ENCODE results near the gene FBLN1. TPM values are rescaled to one million over a fixed set of nuclear protein-coding genes. Genes with fewer than 3 reads are reported as not detected.

The FBLN1 gene
- total RNA-seq, 1 donor from 2014 or later = not detected

Other genes with a start within 250 kb of the FBLN1 start
- not detected in 2 replicates for gene UPK3A, start 217.9 kb upstream of the FBLN1 start, total RNA-seq
- gene FAM118A, start 192.9 kb upstream of the FBLN1 start, total RNA-seq = 32.0 and 32.5 TPM in 2 replicates
- 0.56 and 0.59 TPM in 2 replicates for gene SMC1B, start 89.3 kb upstream of the FBLN1 start, total RNA-seq
- 12.4 and 13.5 TPM in 2 replicates for gene RIBC2, start 89.2 kb upstream of the FBLN1 start, total RNA-seq
- 121 and 122 TPM in 2 replicates for gene ATXN10, start 169.0 kb downstream of the FBLN1 start, total RNA-seq